GM12801 (cell line): ENCODE data around the gene PROCA1.

ENCODE experiments used
- CTCF ChIP-seq: IDR thresholded peaks from one replicate; pipeline ENCODE4 v1.5.1; 2011; ENCODE audit warnings: control low read depth; ENCODE audit not compliant: insufficient read length; ENCODE audit errors: extremely low read depth

The PROCA1 gene

GRCh38 chr17:28711723-28712031, at the start of gene PROCA1:
Gene PROCA1 (minus strand): TSS chr17:28711888. CDS start chr17:28711660, 228 bp downstream.
- no peak for TF ChIP-seq CTCF

DNA sequence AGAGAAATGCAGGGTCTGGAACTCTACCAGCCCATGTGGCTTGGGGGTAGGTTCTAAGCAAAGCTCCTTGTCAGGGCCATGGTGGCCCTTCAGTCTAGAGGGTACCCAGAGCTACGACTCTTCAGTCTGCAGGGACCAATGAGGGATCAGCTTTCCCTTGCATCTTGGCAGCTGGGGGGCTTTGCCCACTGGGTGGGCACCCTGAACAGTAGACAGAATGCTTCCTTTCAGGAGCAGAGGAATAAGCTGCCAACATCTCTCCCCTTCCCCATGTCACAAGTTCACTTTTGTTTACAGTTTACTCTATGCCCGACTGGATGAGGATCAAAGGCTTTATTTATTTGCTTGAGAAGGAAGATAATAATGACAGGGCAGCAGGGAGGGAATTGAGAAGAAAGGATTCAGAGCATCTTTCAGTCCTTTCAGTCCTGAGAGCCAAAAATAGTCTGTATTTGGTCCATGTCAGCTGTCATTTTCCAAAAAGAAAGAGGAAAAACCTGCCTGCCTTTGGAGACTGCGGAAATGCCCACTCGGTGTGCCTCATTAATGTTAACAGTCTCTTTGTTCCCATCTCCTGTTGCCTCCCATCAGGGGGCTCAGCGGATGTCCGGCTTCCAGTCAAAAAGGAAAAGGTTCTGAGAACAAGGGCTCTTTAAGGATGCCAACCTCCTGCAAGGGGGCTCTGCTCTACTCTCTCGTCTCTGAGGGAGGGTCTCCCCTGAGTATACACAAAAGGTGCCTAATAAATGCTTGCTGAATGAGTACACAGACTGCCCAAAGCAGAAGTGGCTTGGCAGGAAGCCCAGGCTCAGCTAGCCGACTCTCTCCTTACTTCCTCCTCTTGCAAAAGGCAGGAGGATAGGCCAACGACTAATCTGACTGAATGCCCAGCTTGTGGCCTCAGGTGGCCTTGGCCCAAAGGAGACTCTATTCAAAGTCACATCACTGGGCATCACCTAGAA, 49.2 kb upstream of the PROCA1 start:
- TF ChIP-seq CTCF: no peak

GRCh38 chr17:28759256-28759865, 47.7 kb upstream of the PROCA1 start:
- no peak for TF ChIP-seq CTCF

GRCh38 chr17:28758411-28759121, 46.9 kb upstream of the PROCA1 start:
- no peak for TF ChIP-seq CTCF

DNA sequence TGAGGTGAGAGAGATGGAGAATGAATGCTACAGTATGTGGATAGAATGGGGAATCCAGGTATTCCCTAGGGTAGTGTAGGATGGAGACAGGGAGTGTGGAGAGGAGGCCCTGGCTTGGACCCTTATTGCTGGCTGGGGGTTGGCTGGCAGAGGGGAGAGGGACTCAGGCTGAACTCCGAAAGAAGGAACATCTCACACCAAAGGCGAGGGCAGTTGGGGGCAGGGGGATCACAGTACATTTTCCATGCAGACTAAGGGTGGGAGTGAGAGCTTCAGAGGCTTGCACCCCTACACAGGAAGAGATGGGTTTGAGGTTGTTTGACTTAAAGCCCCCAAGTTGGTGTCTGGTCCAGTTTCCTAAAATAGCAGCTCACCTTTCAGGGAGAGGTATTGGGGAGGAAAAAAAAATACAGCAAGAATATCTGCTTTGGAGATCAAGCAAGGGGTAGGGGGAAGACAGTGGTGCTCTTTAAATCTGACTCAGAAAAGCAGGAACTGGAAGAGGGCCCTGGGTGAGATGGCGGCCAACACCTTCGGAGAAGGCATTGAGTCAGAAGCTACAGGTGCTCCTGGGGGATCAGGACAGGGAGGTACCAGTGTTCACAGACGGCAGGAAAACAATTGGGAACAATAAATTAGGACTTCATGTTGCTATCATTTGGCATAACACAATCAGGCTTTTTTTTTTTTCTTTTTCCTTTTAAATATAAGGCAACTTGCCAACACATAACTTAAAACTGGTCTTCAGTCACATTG, 44.5 kb upstream of the PROCA1 start:
- no peak for TF ChIP-seq CTCF

GRCh38 chr17:28755486-28755885, 43.8 kb upstream of the PROCA1 start:
- no peak for TF ChIP-seq CTCF
